ENCODE data around the gene SLC7A11.
"Not testable (repeated sequence)": the region's sequence is repeated elsewhere in the genome, so short reads cannot be mapped to it uniquely, and the experiment has no call there.

The SLC7A11 gene

DNA sequence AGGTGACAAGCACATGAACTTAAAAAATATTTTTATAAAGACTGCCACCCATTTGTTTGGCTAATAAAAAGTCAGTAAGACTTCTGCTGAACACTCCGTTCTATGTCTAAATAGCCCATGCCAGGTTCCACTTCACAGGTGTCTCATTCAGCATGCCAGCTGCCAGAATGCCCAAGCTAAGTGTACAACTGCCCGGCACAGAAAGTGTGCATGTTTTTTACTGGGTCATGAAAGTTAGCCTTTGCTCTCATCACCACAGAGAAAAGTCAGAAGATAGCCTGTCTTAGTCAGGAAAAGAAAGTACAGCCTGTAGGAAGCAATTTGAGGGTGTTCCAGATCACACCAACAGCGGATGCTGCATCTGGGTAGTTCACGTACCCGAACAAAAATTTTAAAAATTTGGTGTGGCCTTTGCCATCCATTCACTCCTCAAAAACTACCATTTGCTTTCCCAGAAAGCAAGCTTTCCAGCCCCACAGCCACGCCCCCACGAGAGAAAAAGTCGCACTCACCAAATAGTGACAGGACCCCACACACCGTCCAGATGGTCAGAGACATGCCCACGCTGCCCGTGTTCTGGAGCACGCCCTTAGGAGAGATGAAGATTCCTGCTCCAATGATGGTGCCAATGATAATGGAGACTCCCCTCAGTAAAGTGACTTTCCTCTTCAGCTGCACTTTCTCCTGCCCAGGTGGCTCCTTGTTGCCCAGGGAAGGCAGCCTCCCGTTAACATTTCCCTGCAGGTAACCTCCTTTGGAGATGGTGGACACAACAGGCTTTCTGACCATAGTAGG lies 671 bp downstream of the SLC7A11 start:
- no peak for DNase-seq

DNA sequence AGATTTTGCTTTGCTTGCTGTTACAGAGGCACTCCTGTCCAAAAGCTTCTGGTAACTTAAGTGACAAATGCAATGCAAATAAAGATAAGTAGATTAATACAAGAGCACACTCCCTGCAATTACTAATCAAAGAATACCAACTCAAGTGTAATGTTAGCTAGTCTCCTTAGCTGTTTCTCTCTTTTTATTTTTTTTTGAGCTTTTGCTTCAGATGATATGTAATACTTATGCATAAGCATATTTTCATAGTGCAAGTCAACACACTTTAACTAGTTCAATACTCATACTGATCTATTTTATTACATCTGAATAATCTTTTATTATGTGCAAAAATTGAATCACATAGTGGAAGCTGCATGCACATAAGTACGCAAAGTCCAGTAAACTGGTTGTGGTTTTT lies 2.7 kb downstream of the SLC7A11 start:
- no peak for DNase-seq

DNA sequence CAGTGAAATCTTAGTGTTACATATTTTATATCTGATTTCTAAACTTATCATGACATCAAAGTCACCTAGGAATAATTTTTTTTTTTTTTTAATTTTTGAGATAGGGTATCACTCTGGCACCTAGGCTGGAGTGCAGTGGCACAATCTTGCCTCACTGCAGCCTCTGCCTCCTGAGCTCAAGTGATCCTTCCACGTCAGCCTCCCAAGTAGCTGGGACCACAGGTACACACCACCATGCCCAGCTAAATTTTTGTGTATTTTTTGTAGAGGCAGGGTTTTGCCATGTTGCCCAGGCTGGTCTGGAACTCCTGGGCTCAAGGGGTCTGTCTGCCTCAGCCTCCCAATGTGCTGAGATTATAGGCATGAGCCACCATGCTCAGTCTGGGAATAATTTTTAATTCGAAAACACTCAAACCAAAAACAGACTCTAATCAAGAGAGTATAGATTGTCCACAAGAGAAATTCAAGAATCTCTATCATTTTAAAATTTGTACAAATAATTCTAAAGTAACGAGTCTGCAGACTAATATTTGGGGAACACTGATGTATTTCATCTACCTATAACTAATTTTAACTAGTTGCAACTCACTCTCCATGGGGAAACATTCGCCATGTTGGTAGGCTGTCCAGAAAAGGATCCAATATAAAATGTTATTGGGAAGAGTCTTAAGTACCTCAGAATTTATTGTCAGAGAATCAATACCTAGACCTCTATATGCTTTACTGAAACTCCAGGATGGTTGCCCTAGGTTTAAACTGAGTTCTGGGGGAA lies 3.4 kb downstream of the SLC7A11 start:
- no peak for DNase-seq

DNA sequence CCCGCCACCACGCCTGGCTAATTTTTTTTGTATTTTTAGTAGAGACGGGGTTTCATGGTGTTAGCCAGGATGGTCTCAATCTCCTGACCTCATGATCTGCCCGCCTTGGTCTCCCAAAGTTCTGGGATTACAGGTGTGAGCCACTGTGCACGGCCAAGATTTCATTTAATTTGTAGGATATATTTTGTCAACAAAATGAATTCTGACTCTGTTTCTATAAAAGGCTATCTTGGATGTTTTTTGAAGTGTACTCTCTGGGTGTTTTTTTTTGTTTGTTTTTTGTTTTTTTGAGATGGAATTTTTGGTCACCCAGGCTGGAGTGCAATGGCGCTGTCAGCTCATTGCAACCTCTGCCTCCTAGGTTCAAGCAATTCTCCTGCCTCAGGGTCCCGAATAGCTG lies 5.0 kb downstream of the SLC7A11 start:
- not testable (repeated sequence) for DNase-seq

DNA sequence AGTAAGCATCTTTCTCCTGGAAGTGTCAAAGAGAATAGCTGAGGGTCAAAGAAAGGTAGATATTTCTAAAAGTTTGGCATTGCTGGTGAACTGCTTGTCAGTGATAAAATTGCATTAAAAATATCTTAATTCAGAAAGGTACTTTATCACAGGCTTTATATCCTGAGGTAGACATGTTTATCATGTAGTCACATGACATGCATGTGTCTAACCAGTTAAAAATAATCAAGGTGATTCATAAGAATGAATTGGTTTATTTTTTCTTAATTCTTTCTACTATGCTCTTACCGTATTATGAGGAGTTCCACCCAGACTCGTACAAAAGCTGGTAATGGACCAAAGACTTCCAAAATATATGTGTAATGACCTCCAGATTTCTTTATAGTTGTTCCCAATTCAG lies 6.1 kb downstream of the SLC7A11 start:
- DNase-seq = no peak

DNA sequence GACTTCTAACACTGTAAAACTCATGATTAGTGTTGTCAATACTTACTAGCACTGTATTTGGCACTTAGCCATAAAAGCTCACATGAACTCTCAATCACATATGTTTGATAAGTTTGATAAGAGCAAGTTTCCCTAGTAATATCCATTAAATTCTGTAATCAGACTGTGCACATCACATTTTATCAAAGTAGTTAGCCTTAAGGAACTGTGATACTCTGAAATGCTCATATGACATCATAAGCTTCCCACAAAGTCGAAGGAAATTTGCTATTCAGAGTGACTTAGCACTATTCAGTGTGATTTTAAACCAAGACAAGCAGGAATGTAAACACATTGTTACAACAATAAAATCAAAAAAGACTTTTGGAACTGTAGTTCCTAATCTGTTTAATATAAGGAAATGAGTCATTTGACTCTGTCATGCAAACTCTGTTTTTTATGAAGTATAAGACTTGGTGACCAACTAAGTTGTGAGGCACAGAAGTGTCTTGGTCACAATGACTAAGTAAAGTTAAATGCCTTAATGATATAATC lies 6.7 kb downstream of the SLC7A11 start:
- no peak for DNase-seq

DNA sequence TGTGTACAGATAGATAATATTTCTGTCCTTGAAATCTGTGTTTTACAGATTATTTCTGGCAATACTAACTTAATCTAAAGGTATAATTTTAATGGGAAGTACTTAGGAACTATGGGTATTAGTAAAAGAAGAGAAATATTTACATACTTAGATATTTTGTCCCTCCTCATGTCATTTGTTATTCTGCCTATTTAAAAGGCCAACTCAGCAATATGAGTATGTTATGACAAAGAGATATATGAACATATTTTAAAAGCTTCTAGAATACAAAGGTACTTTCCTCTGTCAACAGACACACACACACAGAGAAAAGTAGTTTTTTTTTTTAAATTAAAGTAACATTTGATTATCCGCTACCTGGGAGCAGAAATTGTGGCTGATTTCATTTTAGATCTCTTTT lies 7.9 kb downstream of the SLC7A11 start:
- no peak for DNase-seq

DNA sequence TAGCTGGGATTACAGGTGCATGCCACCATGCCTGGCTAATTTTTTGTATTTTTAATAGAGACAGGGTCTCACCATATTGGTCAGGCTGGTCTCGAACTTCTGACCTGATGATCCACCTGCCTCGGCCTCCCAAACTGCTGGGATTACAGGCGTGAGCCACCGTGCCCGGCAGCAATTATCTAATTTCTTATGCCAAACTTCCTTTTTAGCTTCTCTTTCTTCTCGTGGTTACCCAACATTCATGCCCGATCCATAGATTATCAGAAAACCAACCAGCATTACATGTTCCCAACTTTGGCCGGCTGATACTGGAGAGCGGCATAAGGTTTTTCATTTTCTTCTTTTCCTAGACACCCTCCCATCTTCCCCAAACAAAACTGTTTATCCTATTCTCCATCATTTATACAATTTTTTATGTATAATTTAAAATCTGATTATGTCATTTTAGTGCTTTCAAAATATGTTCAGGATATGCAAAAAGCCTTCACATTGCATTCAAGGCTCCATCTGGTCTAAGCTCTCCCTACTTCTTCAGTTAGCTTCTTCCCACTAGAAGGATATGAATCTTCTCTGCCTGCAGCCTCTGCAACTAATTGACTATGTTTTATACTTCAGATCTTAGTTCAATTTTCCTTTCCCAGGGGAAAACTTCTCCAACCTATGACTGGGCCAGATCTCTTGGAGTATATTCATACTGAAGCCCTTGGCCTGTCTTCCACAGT lies 8.7 kb downstream of the SLC7A11 start:
- no peak for DNase-seq

DNA sequence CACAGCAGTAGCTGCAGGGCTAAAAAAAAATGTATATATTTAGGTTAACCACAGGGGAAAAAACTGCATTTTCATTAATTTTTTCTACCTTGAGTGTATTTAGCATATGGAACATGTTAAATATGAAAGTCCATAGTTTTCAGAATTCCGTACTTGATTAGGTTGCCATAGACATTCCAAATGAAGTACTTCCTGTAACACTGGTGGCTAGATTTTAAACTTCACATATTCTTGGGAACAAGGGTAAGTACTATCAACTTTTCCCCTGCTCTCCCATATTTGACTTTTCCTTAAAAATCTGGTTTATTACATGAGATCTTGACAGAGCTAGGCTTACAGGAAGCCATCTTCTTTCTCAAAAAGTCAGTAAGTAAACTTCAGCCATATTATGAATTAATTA lies 9.8 kb downstream of the SLC7A11 start:
- no peak for DNase-seq

DNA sequence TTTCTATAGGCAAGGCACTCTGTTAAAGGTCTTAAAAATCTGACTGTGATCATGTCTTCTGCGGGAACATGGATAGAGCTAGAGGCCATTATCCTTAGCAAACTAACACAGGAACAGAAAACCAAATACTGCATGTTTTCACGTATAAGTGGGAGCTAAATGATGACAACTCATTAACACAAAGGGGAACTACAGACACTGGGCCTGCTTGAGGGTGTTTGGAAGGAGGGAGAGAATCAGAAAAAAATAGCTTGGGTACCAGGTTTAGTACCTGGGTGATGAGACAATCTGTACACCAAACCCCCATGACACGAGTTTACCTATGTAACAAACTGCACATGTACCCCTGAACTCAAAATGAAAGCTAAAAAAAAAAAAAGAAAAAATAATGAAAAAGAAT lies 12.1 kb downstream of the SLC7A11 start:
- no peak for DNase-seq

DNA sequence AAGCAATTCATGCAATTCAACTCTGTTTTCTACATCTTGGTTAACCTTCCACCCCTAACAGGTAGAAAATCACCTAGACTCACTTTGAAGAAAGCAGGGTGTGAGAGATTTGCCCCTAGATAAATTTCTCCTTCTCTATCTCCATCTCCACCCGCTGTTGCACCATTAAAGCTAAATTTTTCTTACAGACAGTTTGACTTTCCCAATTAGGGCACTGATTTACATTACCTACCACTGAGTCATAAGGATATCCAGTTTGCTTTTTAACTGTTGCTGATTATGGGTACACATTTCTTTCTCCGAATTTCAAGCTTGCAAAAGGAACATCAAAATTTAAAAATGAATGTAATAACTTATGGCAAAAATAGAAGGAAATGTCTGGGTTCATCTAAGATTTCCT lies 13.0 kb downstream of the SLC7A11 start:
- DNase-seq = no peak

DNA sequence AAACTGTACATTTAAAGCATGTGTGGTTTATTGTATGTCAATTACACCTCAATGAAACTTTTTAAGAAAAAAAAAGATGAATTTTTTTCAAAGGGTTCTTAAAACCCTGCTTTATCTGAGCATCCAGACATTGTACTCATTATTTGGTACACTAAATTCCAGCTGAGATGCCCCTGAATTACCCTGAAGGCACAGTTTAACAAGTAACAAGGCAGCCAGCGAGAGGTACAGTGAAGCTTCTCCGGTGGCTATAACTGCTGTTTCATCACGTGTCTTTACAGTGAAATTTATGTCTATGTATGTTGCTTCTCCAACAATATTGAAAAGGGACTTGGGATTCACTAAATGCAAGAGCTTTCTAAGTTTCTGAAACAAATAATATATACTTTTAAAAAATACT lies 15.8 kb downstream of the SLC7A11 start:
- no peak for DNase-seq

DNA sequence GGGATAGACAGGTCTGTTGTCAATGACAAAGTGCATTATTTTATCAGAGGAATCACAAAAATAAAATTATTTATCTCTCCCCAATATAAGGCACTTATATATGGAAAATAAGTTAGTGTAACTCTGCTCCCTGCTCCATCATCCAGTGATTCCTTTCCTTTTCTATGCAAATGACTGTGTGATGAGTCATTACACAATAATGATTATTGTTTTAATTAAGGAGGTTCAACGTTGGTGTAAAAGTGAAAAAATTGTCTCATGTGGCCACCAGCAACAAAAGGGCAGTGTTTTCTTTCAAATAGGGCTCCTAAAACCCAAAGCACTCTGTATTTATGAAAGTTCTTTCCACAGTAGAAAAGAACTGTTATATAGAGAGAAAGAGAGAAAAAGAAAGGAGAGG lies 16.7 kb downstream of the SLC7A11 start:
- DNase-seq = no peak

DNA sequence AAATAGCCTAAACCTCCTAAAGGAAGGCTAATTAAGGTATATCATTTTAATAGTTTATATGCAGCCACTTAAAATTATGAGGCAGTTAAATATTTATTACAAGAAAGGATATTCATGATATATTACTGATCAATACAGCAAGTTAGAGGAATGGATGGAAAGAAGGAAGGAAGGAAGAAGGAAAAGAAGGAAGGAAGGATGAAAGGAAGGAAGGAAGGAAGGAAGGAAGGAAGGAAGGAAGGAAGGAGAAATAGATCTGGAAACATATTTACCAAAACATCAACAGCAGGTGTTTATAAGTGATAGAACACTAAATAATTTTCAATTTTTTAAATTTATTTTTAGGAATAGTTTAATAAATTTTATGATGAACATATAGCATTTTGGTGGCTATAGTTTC lies 17.5 kb downstream of the SLC7A11 start:
- DNase-seq = no peak

DNA sequence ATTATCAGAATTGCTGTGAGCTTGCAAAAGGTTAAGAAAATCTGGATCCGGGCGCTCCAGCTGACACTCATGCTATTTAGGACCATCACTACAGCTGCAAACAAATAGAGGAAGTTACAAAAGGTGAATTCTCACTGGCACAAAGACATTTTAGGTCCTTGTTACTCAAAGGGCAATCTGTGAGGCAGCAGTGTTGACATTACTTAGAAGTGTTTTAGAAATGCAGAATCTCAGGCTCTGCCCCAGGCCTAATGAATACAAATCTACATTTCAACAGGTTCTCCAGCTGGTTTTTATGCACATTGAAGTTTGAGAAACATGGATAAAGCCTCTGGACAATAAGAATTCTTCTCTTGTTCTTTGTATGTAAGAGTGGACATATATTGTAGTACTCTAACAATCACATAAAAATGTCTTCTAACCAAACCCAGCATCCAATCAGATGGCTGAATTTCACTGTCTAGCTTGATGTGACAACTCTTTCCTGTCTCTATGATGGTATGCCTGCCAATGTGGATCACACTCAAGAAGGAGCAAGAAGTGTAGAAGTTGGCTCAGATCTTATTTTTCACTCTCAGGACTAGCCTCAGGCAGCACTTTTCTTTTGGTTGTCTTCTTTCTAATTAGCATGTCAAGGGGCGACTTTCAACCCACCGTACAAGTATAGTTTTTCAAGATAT lies 18.8 kb downstream of the SLC7A11 start:
- DNase-seq = no peak

DNA sequence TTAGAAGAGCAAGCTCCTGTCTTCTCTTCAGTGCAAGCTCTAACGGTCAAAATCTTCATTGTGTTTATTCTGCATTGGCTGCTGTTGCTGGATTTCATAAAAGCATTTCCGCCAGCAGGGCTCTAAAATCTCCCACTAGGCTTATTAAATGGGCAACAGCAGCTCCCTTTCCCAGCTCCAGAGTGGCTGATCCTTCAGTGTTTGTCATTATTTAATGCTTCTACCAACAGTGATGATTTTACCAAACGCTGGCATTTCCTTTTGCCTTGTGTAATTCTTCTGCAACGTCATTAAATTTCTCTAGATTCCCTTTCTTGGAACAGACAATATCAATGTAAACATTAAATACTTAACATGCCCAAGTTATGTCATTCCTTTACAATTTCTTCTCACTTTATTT lies 20.1 kb downstream of the SLC7A11 start:
- DNase-seq = no peak

DNA sequence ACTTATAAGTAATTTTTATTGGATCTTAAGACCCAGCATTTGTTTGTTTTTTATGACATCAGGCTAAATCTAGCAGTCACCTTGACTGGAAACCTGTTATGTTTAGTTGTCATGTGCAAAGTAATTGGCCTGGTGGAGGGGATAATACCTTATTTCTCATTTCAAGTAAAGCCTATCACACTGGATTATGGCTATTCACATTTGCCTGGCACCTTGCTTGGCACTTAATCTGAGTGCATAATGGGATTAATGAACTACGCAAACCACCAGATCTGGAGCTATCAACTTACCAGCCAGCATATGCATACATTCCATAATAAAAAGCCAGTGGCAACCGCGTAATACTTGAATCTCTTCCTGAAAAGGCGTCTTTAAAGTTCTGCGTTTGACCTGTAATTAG lies 23.2 kb downstream of the SLC7A11 start:
- DNase-seq = no peak

DNA sequence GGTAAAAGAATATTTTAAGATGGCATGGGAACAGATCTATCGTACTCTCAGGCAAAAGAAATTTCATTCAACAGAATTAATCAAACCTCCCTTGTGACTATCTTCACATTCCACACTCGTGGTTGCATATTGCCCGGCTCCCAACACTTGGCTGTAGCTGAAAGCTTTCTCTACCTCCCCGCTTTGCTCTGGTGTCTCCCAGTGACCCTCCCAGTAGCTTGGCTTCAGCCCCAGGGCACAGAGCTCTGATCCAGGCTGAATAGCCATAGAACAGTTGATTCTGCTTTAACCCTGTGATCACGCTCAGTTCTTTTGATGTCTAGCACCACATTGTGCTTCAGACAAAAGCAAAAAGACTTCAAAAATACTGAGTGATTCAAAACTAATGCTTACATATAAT lies 24.6 kb downstream of the SLC7A11 start:
- DNase-seq = no peak

DNA sequence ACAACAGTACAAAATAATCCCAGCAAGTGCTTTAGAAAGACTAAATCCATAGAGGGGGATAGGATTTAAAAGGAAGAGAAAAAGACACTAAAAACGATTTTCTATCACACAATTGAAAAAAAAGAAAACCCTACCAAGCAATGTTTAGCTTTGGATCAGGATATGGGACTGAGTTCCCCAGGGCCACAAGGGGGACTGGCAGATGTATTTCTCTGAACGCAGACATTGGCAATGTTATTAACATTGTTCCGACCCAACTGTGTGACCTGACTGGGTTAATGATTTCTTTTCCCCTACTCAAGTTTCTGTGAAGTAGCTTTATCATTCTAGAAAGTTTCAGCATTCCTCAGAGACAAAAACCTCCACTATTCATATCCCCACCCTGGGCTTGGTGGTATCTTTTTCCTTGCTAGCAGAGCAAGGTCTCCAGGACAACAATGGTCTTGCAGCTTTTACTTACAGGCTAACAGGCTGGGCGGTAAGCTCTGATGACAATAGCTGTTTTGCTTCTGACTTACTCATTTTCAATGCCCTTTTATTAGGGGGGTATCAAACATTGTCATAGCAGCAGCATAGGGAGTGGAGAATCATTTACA lies 25.8 kb downstream of the SLC7A11 start:
- DNase-seq = no peak

DNA sequence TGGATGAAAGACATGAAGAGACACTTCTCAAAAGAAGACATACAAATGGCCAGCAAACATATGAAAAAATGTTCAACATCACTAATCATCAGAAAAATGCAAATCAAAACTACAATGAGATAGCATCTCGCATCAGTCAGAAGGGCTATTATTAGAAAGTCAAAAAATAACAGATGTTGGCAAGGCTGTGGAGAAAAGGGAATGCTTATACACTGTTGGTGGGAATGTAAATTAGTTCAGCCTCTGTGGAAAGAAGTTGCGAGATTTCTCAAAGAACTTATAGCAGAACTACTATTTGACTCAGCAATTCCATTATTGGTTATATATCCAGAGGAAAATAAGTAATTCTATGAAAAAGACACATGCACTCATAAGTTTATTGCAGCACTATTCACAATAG lies 31.6 kb downstream of the SLC7A11 start:
- not testable (repeated sequence) for DNase-seq

DNA sequence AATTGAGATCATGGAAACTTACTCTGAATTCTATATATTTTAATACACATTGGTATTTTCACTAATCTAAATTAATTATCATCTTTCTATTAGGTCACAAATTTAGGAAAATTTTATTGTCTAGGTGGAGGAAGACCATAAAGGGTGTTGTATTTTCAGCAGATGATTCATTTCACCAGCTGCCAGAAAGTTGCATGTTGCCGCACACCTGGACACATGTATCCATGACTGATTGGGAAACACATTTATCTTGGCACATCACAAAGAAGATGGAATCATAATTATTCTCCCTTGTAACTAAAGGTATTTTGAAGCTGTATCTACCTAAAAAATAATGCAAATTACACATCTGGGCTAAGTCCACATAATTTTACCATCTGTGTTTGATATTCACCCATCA lies 33.1 kb downstream of the SLC7A11 start:
- DNase-seq = no peak

DNA sequence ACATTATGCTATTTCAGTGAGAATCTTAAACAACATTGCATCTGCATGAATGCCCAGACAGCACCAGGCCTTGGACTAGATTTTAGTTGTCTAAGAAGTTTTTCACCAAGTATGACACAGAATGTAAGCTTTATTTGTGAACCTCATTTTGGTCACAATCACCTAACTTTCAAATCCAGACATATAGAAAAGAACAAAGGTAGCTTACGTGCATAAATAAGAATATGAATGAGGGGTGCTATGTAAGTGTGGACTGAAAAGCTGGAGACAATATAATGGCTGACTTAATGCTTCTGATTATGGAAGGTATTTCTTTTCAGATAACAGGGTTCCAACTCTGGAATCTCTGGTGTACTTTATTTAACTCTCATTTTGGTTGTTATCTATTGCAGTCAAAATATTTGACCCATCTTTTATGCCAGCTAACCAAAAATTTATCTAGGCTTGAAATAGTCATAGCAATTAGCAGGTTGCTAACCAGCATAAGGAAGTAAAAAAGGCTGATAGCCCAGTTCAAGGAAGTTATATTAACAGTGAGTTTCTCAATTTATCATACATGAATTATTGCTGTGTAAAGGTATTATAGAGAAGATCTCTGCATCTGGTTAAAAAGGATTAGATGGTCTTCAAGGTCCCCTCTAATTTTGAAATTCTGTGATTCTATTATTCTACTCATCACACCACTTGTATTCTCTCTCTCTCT lies 36.5 kb downstream of the SLC7A11 start:
- no peak for DNase-seq
